NCI-H446 treated with DMSO at 0.1 percent for 48 hours (cell line): Measurements from ENCODE around the gene DHDH.

ENCODE experiments used
- DNase-seq: peaks from one replicate; lab custom pipeline; 2025; lab: John Stamatoyannopoulos, UW

Gene DHDH

DNA sequence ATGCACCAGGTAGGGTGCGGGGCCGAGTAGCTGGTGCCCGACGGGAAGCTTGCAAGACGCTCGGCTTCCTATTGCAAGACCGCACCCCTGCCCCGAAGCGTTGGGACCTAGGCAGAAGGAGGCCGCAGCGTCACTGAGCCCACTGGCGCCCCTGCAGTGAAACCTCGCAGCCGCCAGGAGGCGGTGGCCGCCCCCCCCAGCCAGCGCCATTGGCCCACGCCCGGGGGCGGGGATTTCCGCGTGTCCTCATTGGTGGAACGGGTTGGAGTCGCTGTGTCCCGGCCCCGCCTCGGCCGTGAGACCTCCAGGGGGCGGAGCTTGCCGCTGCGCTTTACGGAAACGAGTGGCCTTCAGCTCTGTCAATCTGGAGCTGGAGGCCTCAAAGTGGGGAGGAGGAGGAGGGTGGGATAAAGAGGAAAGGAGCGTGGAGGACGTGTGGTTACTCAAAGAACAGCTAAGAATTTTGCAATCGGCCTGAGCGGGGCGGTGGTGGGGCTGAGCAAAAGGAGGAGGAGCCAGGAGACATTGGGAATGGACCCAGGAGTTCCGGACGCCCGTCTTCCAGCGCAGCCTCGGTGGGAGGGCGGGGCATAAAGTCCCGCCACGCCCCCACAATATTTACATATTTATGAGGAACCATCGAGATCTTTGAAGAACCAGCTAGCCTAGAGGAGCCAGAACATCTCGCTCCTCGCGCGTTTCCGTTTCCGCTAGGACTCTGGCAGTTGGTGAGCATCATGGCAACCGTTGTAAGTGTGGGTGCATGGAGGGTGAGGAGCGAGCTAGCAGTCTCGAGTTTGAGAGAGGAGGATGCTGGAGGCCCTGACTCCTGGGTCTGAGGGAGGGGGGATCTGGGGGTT is 59.9 kb downstream of the DHDH start, which contains the start of the genes GYS1 and RUVBL2:
GYS1 (minus strand) TSS at position 135 of the 860 bp plus-strand sequence. CDS start 197 bp downstream, outside the sequence.
RUVBL2 (plus strand) TSS at position 713 of the 860 bp plus-strand sequence; CDS start at position 738, 25 bp downstream.
- peak; percentile 98 for DNase-seq

DNA sequence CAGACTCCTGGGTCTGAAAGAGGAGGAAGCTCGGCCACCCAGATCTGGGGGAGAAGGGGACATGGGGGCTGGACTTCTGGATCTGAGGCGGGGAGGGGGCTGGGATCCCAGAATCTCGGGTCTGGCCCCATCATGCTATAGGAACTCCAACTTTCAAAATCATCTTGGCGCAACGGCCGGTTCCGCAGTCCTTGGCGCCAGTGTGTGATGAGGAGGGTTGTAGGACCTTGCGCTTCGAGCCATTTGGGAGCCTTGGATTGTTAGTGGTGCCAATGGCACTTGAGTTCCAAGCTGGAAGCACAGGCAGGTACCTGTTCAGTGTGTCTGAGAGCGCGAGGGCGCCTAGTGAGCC is 60.5 kb downstream of the DHDH start:
- DNase-seq, result no peak
